ENCODE measurements around the gene SMIM20.

DNA sequence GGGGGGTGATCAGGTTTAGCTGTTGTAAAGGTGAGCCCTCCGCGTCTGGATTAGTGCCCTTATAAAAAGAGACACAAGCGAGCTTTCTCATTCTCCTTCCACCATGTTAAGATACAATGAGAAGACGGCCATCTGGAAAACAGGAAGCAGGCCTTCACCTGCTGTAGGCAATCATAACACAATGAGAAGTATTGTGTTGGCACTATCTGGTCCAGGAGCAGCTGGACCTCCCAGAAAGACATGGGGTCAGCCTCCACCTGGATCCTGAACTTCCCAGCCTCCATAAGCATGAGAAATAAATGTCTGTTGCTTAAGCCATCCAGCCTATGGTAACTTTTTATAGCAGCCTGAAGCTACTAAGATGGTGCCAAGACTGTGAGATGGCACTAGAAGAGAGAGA, 8.6 kb upstream of the SMIM20 start:
- TF ChIP-seq CTCF (IDR thresholded peaks at IDR 0.05; ENCODE audit: borderline replicate concordance, extremely low read depth, low read length, poor library complexity, severe bottlenecking) = no peak
- no peak for TF ChIP-seq EZH2 (IDR thresholded peaks at IDR 0.05; ENCODE audit: borderline replicate concordance, low read depth, low read length, severe bottlenecking)
